Hematopoietic multipotent progenitor cell (in vitro differentiated cells): Measurements from ENCODE around the gene NT5C3A. TPM values are rescaled to one million over a fixed set of nuclear protein-coding genes. Genes with fewer than 3 reads are reported as not detected.
"Not testable (repeated sequence)": the region's sequence is repeated elsewhere in the genome, so short reads cannot be mapped to it uniquely, and the experiment has no call there.

ENCODE experiments used
- DNase-seq, 3 donors: peaks; one replicate each; pipeline ENCODE4 v3.0.0-alpha.2; 2011 to 2015; ENCODE audit warnings: low read depth in 2 of 3, low spot score in 2 of 3
- total RNA-seq: library from RNA; depleted of rRNA; stranded (reverse); fragments of >200 nt; gene quantifications from one replicate; pipeline ENCODE4 v1.2.3, GENCODE V29; 2012

Gene NT5C3A
- total RNA-seq, 1 donor, result 16.7 TPM

DNA sequence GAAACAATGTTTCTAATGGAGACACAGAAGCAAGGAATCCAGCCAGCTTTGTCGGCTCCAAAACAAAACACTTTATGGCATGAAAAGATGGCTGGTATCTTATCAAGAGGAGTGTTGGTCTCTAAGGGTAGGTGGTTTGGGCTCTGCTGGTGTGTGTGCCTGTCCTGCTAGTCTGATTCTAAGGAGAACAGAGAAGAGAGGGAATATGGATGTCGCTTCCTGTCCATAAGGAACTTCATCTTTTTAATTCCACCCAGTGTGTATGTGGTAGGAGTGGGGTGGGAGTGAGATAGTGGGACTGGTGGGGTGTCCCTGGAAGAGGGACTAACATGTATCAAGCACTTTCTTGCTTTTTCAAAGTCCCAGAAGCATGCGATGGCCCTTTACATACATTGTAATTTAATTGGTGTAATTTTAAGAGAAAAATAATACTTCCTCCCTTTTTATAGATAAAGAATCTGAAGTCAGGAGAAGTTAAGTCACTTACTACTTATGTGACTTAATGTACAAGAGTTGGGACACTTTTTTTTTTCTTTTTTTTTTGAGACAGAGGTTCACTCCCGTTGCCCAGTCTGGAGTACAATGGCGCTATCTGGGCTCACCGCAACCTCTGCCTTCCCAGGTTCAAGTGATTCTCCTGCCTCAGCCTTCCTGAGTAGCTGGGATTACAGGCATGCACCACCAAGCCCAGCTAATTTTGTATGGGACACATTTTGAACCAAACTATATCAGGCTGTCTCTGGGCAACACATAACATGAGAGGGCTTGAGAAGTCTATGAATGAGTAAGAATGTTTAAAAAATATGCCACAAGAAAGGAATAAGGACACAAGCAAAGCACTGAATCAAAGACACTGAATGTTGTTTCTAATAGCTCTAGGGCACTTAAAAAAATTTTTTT lies 18.8 kb downstream of the NT5C3A start:
- DNase-seq, result no peak

DNA sequence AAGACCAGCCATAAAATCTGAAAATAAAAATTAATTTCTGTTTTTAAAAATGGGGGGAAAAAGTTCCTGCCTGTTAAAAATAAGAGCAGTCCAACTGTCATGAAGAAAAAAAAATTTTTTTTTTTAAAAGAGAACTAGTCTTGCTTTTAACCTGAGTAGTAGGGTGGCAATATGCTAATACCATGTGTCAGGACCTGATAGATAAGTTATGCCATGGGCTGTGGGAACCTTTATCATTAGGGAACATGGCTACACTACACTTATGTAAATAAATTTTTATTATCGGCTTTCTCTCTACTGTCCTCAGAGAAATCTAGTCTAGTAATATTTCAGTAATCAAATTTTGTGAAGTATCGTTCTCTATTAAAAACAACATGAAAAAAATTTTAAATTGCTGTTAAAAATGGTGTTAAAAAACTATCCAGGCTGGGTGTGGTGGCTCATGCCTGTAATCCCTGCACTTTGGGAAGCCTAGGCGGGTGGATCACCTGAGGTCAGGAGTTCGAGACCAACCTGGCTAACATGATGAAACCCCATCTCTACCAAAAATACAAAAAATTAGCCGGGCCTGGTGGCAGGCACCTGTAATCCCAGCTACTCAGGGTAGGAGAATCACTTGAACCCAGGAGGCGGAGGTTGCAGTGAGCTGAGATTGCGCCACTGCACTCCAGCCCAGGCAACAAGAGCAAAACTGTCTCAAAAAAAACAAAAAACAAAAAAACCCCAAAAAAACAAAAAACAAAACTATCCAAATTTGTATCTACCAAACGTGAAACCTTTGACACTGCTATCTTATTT lies 20.7 kb downstream of the NT5C3A start:
- DNase-seq, result peak in 1 of 3 donors; percentile 16

DNA sequence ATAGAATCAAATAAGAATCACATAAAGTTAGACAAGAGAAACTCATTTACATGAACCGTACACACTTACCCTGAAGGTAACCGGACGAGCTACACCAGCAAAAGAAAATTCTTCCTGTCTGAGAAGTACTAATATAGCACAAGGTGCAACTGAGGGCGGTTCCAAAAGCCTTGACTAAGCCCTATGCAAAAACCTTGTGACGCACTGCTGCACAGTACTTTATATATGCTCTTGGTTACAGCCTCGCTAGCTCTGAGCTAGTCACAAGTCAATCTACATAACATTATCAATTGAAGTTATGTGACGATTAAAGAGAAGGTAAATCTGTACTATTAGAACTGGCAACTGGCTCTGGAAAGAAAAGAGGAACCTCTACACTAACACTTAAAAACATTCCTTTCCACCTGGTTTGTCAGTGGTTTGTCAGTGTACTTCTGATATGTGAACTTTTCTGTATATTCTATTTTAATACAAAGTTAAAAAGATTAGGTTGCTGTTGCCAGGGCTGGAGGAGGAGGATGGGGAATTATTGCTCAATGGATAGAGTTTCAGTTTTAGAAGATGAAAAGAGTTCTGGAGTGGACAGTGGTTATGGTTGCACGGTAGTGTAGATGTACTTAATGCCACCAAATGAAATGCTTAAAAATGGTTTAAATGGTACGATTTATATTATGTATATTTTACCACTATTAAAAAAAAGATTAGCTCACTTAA lies 21.6 kb downstream of the NT5C3A start:
- peak; percentile 41 to 61 (median 43) for DNase-seq

DNA sequence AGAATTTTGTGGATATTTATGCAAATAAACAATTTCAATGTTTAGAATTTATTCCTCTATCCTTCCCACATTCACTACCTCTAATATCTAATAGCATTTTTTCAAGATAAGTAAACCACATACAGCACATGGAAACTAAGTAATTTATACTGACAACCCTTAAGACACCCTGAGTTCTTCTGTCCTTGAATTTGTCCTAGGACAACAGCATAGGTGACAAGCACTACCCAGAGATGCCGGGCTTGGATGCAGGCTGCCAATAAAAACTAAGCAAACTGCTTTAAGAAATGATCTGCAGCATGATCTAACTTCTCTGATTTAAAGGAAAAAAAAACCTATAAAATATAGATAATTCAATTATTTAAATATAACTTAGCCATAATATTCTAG lies 22.7 kb downstream of the NT5C3A start:
- no peak for DNase-seq

DNA sequence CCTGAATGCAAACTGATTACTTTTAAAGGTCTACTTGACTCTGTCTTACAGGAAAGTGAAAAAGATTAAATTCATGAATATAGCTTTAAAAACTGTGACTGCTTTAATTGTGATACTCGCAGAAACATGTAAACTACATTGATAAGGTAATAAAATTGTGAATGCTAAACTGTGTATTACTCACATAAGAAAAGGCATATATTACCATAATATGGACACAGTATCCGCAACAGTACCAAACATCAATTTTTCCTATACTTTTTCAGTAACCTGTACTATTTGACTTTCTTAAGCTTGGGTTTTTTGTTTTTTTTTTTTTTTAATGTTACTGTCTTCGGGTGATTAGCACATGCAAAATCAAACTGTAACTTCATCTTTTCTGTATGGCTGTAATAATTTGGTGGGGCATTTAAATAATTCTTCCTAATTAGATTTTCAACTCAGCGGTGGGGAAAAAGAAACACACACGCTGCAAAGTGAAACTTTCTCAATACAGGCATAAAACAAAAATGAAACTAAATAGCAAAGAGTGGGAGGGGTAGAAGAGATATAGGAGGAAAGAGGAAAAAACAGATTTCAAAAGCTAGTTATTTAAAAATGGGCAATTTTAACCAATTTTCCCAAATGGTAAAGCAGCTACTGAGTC lies 23.2 kb downstream of the NT5C3A start:
- peak in 1 of 3 donors; percentile 38 for DNase-seq

DNA sequence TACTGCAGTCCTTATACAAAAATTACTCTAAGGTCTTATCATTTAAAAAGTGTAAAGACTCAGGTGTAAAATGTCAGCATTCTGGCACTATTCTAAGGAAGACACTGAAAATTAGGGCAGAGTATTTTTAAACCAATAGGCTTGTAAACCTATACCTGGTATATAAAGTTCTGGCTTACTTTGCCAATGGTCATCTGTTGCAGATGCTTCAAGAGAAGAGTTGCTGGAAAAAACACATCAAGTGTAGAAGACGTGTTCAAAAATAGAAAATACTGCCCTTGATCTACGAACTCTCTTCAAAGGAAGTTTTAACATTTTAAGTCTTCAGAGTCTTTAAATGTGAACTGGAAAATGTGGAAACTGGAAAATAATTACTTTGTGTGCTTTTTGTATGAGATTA lies 23.9 kb downstream of the NT5C3A start:
- DNase-seq, result no peak

DNA sequence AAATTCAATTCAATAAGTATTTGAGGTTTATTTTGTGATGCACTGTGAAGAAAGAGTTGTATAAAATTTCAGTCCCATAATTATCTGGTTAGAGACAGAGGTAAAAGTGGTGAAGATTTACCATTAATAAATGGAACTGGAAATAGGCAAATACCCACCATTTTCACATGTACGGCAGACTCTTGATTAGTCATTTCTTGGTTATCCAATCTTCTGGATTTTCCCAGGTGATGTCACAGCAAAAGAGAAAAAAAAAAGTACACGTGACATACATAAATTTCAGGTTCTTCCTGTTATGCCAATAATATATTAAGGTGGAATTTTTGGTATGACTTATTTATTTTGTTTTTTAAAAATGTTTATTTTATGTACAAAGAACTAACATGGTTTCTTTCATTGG lies 26.8 kb downstream of the NT5C3A start:
- DNase-seq, result no peak

DNA sequence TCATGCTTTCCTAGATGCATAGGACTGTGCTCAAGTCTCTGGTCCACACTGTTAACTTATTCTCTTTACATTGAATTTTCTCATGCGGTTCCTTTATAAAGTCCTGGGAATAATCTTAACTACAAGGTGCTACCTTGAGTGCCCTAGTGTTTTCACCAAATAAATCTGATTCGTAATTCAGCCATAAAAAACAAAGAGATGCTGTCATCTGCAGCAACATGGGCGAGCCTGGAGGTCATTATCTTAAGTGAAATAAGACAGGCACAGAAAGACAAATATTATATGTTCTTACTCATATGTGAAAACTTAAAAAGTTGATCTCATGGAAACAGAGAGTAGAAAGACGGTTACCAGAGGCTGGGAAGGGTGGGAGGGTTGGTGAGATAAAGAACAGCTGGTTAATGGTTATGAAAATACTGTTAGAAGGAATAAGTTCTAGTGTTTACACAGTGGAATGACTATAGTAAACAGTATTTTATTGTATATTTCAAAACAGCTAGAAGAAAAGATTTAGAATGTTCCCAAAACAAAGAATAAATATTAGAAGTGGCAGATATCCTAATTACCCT lies 38.3 kb downstream of the NT5C3A start:
- DNase-seq, result no peak

DNA sequence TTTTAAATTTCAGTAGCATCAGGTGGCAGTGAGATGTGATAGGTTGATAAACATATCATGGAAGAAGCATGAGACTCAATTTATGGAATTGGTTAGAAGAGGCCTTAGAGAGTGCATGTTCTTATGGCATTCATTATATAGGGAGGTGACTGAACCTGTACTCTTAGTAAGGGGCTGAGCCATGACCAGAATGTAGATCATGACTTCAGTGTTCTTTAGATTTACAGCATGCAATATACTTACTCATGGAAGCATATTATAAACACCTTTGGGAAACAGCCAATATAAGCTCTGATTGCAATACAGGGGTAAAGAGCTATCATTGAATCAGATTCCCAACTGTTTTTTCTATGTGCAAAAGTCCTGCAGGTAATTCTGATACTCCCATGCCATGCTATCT lies 50.2 kb downstream of the NT5C3A start:
- no peak for DNase-seq

DNA sequence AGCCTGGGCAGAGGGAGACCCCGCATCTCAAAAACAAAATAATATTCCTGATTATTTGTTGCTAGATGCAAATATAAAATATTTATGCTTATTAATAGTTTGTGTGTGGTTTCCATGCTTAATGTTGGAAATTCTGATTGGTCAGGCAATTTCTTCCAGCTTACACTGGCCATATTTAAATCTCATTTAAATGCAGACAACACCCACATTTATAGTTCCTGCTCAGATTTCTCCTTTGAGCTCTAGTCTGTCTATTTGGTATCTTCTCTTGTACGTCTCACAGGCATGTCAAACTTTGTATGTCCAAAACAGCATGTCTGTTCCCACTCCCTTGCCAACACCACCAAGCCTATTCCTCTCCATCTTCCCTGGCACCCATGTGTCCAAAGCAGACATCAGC lies 52.8 kb downstream of the NT5C3A start:
- no peak for DNase-seq

DNA sequence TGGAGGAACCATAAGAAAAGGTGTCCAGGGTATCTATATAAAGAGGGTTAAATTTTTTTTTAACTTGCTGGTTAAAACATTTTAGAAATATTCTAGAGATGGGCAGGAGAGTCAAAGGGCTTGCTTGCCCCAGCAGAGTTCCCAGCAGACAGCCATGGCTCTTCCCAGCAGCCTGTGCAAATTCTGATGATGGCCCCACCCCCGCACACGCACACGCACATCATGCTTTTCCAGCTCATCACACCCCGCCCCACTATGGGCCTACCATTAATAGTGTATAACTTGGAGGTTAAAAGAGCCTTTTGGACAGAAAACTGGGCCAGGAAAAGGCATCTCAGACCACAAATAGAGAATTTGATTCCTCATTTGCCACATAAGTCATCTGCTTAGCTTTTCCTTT lies 56.9 kb downstream of the NT5C3A start:
- DNase-seq, result not testable (repeated sequence)

DNA sequence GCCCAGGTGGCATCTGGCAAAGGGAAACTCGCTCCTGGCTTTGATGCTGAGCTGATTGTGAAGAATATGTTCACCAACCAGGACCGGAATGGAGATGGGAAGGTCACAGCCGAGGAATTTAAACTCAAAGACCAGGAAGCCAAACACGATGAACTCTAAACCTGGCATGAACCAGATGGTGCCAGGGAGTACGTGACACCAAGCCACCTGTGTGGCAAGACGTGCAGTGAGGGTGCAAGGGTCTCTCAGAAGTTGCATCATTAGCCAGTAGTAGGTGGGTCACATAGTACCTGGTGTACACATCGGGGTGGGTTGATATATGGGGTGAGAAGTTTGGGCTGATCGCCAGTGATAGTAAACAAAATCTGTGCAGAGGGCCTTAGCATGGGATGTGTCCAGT lies 57.4 kb downstream of the NT5C3A start:
- DNase-seq, result not testable (repeated sequence)

DNA sequence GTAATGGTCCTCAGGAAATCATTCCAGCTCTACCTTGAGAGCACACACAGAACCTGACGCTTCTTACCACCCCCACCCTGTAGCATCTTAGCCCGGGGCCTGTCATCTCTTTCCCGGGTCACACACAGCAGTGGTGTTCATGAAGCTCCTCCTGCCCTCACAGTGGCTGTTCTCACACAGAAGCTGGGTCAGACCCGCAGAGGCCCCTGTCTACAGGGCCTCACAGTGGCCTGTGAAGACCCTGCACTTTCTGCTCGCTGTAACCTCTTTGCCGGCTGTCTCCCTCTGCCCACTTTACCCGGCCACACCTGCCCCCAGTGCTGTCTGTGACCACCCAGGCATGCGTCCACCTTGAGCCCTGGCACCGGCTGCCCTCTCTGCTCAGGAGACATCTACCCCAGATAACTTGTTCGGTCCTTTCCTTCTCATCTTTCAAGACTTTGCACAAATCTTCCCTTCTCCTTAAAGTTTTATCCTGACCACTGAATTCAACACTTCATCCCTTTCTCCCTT lies 58.4 kb downstream of the NT5C3A start:
- DNase-seq, result not testable (repeated sequence)

DNA sequence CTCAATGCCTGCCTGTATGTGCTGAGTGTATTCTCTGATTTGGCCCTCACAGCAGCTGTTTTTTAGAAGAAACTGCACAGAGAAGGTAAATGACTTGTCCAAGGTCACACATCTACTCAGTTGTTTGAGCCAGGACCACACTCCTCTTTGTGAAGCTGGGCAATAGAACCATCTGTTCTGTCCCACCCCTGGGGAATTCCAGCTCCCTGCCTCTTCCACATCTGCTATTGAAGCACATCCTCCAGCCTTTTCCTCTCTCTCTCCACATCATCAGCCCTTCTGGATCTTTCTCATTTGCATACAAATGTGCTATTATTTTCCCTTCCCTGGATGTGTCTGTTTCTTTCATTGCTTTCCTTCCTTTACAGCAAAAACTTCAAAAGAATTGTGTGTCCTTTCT lies 59.5 kb downstream of the NT5C3A start:
- DNase-seq, result not testable (repeated sequence)

DNA sequence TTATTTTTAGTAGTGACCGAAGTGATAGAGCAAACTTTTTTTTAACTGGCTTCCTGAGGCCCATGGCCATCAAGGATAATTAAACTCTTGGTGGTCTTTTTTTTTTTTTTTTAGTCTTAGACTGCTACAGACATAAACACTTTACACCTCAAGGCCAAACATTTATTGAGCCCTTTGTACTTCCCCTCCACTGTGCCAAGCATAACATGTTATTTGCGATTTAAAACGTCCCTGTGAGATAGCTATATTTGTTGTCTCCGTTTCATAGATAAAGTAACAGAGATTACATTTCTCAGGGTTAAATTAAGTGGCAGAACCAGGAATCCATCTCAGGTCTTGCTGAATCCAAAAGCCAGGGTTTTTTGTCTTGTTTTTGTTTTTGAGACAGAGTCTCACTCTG lies 63.2 kb downstream of the NT5C3A start:
- DNase-seq, result not testable (repeated sequence)

DNA sequence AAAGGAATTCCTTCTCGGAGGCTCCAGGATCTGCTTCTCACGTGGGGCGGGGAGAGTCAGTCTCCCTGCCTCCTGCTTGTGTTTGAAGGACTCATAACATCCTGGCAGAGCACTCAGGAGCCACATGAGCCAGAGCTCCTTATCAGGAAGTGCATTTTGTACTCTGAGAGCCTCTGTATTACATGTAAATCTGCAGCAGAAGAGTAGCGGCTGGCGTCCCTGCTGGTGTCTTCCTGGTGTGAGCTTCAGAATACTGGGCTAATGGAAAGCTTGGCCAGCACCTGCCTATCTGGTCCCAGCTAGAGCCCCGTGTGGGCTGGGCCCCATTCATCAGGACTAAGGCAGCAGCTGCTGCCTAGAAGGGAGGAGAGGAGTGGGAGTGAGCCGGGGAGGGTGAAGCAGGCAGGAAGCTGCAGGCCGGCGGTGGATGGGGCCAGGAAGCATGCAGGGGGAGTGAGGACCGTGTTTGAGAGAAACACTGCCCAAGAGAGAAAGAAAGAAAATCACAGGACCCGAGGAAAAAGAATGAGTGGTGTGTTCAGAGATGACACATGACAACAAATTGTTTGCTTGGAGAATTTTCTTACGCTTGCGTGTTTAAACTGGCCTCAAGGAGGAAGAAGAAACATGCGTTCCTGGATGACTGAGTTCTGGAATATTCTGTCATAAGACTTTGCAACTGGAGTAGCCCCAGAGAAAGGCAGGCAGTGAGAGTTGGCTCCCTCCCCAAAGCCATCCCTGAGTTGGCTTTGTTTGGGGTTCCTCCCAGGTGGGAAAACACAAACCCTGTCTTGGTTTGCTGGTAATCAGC lies 64.0 kb downstream of the NT5C3A start:
- peak in 1 of 3 donors; percentile 17 for DNase-seq

DNA sequence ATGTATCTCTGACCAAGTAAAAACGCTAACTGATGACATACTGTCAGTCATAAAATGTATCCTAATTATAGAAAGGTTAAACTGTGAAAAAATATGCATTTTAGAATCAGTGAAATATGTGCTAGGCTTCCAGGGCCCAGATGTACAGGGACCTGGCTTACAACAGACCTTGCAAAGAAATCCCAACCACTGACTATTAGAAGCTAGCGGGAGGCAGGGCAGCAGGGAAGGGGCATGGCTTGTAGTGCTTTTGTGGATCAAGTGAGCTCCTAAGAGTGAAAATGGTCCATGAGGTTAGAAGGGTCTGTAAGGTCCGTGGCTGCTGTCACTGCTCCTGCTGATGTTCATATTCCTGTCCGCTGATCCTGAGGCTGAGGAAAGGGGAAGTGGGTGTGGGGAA lies 64.6 kb downstream of the NT5C3A start:
- DNase-seq, result not testable (repeated sequence)

DNA sequence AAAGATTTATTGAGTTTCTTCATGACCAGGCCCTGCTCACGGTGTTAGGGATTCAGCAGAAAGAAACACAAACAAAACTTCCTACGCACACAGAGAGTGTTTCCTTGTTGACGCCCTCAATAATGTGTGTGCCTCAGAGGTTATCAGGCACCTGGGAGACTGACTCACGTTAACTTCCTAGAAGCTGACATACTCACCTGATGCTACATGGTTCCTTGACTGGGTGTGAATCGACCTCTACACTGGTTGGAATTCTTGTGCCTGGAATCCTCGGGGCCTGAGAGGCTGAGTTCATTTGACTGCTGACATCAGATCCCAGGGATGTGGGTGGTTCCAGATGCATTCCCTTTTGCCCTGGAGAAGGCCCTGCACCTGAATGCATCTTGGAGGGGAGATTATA lies 69.8 kb downstream of the NT5C3A start:
- not testable (repeated sequence) for DNase-seq
